Stomach (tissue), 19 donors: ENCODE data around the gene BLOC1S3. TPM values are rescaled to one million over a fixed set of nuclear protein-coding genes. Genes with fewer than 3 reads are reported as not detected.
A peak's percentile ranks its signal among the peaks of the same experiment; 100 is the strongest.

ENCODE experiments used
- DNase-seq, 2 donors: peaks; one replicate each; pipeline versions ENCODE4 v3.0.0 to v3.0.0-alpha.2; 2013 to 2019
- H3K27ac ChIP-seq, 5 donors: fragments of 200-600 bp in 4 of 5; sonication (generic) in 4 of 5; one replicate each; pipeline ENCODE4 v1.5.1; 2013 to 2019; ENCODE audit warnings: mild to moderate bottlenecking in 1 of 5, moderate library complexity in 1 of 5
- H3K27me3 ChIP-seq, 3 donors: fragments of 200-600 bp; sonication (generic); one replicate each; pipeline ENCODE4 v1.5.1; 2017 to 2019; ENCODE audit warnings: mixed run types in 1 of 3
- H3K36me3 ChIP-seq, 4 donors: fragments of 200-600 bp; sonication (generic); 1 replicate in 3 of 4; 2 replicates in 1 of 4; pipeline ENCODE4 v1.5.1; 2016 to 2019
- H3K4me1 ChIP-seq, 4 donors: fragments of 200-600 bp; sonication (generic); one replicate each; pipeline ENCODE4 v1.5.1; 2016 to 2019
- H3K4me3 ChIP-seq, 4 donors: fragments of 200-600 bp; sonication (generic) in 3 of 4; one replicate each; pipeline ENCODE4 v1.5.1; 2016 to 2019; ENCODE audit warnings: mild to moderate bottlenecking in 1 of 4
- H3K9me3 ChIP-seq, 4 donors: fragments of 200-600 bp; sonication (generic); one replicate each; pipeline ENCODE4 v1.5.1; 2016 to 2019
- EP300 ChIP-seq: sonication (generic); formaldehyde crosslinking; IDR thresholded peaks from one replicate; pipeline ENCODE4 v1.6.1; 2017; ENCODE audit warnings: antibody characterized with exemption
- POLR2A ChIP-seq, 4 donors: fragments of 450-650 bp; IDR thresholded peaks; one replicate each; pipeline ENCODE4 v1.6.1; 2016; ENCODE audit warnings: antibody characterized with exemption in 4 of 4, control low read depth in 2 of 4, mild to moderate bottlenecking in 1 of 4, moderate library complexity in 1 of 4
- POLR2AphosphoS5 ChIP-seq, 3 donors: sonication (generic); formaldehyde crosslinking; IDR thresholded peaks; one replicate each; pipeline ENCODE4 v1.6.1; 2016; ENCODE audit warnings: antibody characterized with exemption in 3 of 3
- WGBS, 5 donors: extraction: QIAGEN DNeasy Blood & Tissue Kit in 3 of 5; methylation state at CpG; one replicate each; pipeline versions ENCODE4 v1.1.5 to v1.1.7; 2013 to 2018; 5-methylcytosine and 5-hydroxymethylcytosine counted together
- intact Hi-C: fragments of 100-400 bp; cut with DNase I; formaldehyde crosslinking; loops from one replicate; pipeline ENCODE4 v1.15.1; 2023; ENCODE audit warnings: low total_unique reads
- long read RNA-seq, 10 donors: transcript quantifications; one replicate each; lab custom pipeline, GENCODE V29; 2026
- polyA plus RNA-seq, 3 donors: library from polyadenylated mRNA; stranded (reverse); fragments of 200-250 nt; gene quantifications; one replicate each; pipeline ENCODE4 v1.2.3, GENCODE V29; 2013
- total RNA-seq, 5 donors: library from RNA; depleted of rRNA; stranded (reverse); fragments of >200 nt; gene quantifications; one replicate each; pipeline versions ENCODE4 v1.1.0 to v1.2.3, GENCODE V29; 2014 to 2016
- TF ChIP-seq, protein P1 (sequence below), 7 experiments: fragments of 450-650 bp in 4 of 7; fragments of 200-600 bp in 3 of 7; sonication (generic) in 3 of 7; IDR thresholded peaks; one replicate each; pipeline ENCODE4 v1.5.1; 2016 to 2019; ENCODE audit warnings: antibody characterized with exemption in 7 of 7, control low read depth in 2 of 7, mild to moderate bottlenecking in 1 of 7
- donor health status: healthy with polysubstance abuse.
- donor health status: Bipolar disorder and iron deficiency.
- donor health status: healthy.

The BLOC1S3 gene, protein sequence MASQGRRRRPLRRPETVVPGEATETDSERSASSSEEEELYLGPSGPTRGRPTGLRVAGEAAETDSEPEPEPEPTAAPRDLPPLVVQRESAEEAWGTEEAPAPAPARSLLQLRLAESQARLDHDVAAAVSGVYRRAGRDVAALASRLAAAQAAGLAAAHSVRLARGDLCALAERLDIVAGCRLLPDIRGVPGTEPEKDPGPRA
- total RNA-seq (10 to 100 TPM in 2 of 5 donors, 1 to 10 TPM in 3; 3.1 to 71.0 (median 8.3) TPM), polyA plus RNA-seq (1 to 10 TPM; 3.5 to 7.5 (median 4.3) TPM)
- long read RNA-seq, donor 1: 0 reads
- long read RNA-seq, donor 2: 0 reads
- long read RNA-seq, donor 3, partial matches to known transcripts: 0 of 1 reads
- long read RNA-seq, donor 3, other reads (novel, unspliced or antisense): 0 of 1 reads
- long read RNA-seq, donor 4: 0 reads
- long read RNA-seq, donor 5, partial matches to known transcripts: 6 of 9 reads
- long read RNA-seq, donor 5, other reads (novel, unspliced or antisense): 0 of 9 reads
- long read RNA-seq, donor 6, partial matches to known transcripts: 0 of 4 reads
- long read RNA-seq, donor 6, other reads (novel, unspliced or antisense): 0 of 4 reads
- long read RNA-seq, donor 7, partial matches to known transcripts: 16 of 20 reads
- long read RNA-seq, donor 7, other reads (novel, unspliced or antisense): 0 of 20 reads
- long read RNA-seq, donor 8: 0 reads
- long read RNA-seq, donor 9, partial matches to known transcripts: 0 of 3 reads
- long read RNA-seq, donor 9, other reads (novel, unspliced or antisense): 0 of 3 reads
- long read RNA-seq, donor 10: 0 reads

DNA sequence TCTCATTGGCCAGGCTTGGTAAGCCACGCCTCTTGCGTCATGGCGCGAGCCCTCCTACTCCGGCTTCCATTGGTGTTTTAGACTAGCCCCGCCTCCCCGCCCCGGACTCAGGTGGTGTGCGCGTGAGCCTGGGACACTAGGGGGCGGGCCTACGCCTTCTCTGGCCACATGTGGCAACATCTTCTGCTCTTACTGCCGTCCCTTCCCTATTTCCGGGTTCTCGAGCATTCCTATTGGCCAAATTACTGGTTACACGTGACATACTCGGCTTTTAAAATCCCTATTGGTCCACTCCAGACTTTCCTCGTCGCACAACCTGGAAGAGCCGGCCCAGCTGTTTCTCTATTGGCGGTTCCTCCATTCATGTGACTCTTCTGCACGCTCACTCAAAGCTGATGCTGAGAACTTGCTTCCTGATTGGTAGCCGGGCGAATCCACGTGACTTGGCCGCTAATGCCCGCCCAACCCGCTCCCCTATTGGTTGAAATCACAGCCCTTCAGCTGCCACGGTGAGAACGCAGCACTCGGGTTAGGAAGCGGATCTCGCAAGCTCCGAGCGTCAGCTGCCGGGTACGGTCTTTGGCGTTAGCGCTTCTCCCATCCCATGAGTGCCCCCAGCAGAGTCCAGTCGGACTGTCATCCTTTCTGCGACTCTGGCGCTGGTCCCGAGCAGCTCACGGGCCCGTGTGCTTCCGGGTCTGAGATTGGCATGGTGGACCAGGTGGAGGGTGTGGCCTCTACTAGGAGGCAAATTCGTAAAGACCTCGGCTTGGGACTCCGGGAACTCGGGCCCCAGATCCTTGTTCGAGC is at the start of gene BLOC1S3:
TSS of gene BLOC1S3 (plus strand) at position 523 of the 810 bp plus-strand sequence. CDS start 513 bp downstream, outside the sequence.
- intact Hi-C loops: no loop called here

DNA sequence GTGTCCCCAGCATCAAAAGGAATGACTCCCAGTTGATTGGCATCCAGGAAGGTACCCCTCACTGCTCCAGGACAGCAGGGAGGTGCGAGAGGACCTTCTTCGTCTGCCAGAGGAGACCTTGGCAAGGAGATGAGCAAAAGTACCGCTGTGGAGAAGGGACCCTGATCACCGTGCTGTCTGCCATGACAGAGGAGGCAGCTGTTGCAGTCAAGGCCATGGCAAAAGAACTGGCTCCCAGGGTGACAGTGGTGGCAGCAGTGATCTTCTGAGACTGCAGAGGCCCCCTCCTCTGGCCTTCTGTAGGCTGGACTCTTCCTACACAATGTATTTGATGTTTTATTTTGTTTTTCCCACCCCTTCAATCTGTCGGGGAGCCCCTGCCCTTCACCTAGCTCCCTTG is 49.8 kb upstream of the BLOC1S3 start:
- no peaks in the 10 kb centered on the region for H3K9me3 ChIP-seq
- H3K27me3 ChIP-seq: no peaks in the 10 kb centered on the region
- no peak overlapping the region for H3K27ac ChIP-seq
- 89 to 94% (median 90%) methylated on average over 4 to 5 of the region's 5 CpGs for WGBS, 5 donors
- peaks cover 3 to 44% (median 28%) of the 10 kb centered on the region in 4 donors for H3K4me1 ChIP-seq
- peaks cover 0 to 16% (median 5%) of the 10 kb centered on the region in 4 donors for H3K36me3 ChIP-seq
- TF ChIP-seq, protein P1, sequence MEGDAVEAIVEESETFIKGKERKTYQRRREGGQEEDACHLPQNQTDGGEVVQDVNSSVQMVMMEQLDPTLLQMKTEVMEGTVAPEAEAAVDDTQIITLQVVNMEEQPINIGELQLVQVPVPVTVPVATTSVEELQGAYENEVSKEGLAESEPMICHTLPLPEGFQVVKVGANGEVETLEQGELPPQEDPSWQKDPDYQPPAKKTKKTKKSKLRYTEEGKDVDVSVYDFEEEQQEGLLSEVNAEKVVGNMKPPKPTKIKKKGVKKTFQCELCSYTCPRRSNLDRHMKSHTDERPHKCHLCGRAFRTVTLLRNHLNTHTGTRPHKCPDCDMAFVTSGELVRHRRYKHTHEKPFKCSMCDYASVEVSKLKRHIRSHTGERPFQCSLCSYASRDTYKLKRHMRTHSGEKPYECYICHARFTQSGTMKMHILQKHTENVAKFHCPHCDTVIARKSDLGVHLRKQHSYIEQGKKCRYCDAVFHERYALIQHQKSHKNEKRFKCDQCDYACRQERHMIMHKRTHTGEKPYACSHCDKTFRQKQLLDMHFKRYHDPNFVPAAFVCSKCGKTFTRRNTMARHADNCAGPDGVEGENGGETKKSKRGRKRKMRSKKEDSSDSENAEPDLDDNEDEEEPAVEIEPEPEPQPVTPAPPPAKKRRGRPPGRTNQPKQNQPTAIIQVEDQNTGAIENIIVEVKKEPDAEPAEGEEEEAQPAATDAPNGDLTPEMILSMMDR (IDR thresholded peaks at IDR 0.05): no peak
- TF ChIP-seq EP300 (no peak), POLR2A (IDR thresholded peaks at IDR 0.05) (no peak), POLR2AphosphoS5 (IDR thresholded peaks at IDR 0.05) (no peak)
- intact Hi-C loops: no loop called here
- DNase-seq: no peak
- no peak overlapping the region for H3K4me3 ChIP-seq

More for the DNA sequence above, at the start of gene BLOC1S3:
- WGBS, 5 donors: 0 to 1% (median 1%) methylated on average over 34 to 51 of the region's 51 CpGs
- peaks cover 0 to 12% (median 7%) of the 10 kb centered on the region in 4 donors for H3K36me3 ChIP-seq
- peaks cover 32 to 58% (median 42%) of the 10 kb centered on the region in 4 donors for H3K4me1 ChIP-seq
- peak within 1 kb of the TSS; percentile 93 to 97 (median 95) for H3K27ac ChIP-seq
- peak; percentile 100 for DNase-seq
- peak within 1 kb of the TSS; percentile 69 to 93 (median 78) for H3K4me3 ChIP-seq
- H3K27me3 ChIP-seq: no peaks in the 10 kb centered on the region
- no peaks in the 10 kb centered on the region for H3K9me3 ChIP-seq
- no peak for TF ChIP-seq EP300
- peak; percentile 80 to 94 (median 88) for TF ChIP-seq POLR2AphosphoS5 (IDR thresholded peaks at IDR 0.05)
- TF ChIP-seq, protein P1 (IDR thresholded peaks at IDR 0.05): peak in 4 of 7 experiments; percentile 21 to 72 (median 42)
- TF ChIP-seq POLR2A (IDR thresholded peaks at IDR 0.05): peak in 1 of 4 donors; percentile 29

DNA sequence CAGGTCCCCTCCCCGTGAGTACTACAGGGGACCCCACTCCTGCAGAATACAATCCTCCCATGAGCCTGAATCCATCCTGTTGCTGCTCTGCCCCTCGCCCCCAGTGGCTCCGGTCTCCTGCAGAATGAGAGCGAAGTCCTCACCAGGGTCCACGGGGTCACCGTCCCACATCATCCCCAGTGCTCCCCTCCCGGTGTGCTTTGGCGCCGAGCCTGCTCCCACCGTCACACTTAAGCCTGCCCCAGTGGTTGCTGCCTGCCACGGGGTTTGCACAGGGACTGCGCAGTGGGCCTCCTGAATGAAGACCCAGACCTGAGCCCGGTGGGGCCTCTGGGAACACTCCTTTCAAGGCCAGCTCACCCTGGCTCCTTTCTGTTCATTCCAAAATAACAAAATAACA is 48.3 kb upstream of the BLOC1S3 start:
- H3K4me3 ChIP-seq: no peak overlapping the region
- TF ChIP-seq POLR2AphosphoS5 (IDR thresholded peaks at IDR 0.05) (no peak), POLR2A (IDR thresholded peaks at IDR 0.05) (no peak), EP300 (no peak)
- TF ChIP-seq, protein P1 (IDR thresholded peaks at IDR 0.05): no peak
- H3K4me1 ChIP-seq: peaks cover 3 to 32% (median 18%) of the 10 kb centered on the region in 4 donors
- WGBS, 5 donors: 81 to 85% (median 83%) methylated on average over 12 to 13 of the region's 13 CpGs
- no peak for DNase-seq
- H3K27me3 ChIP-seq: no peaks in the 10 kb centered on the region
- peak overlapping the region in 1 of 5 donors; percentile 8 for H3K27ac ChIP-seq
- H3K9me3 ChIP-seq: no peaks in the 10 kb centered on the region
- intact Hi-C loops: loop anchor here (5.0 kb wide), 1 partner anchor 43 kb away; no protein-coding TSS in a partner anchor
- peaks cover 0 to 22% (median 5%) of the 10 kb centered on the region in 4 donors for H3K36me3 ChIP-seq
